RKO (cell line): ENCODE data around the gene EFHC1.
"Not testable (repeated sequence)": the region's sequence is repeated elsewhere in the genome, so short reads cannot be mapped to it uniquely, and the experiment has no call there.

ENCODE experiments used
- DNase-seq: peaks from one replicate; pipeline ENCODE4 v3.0.0-alpha.2; 2016; ENCODE audit warnings: low spot score

Gene EFHC1

GRCh38 chr6:52438926-52439325 lies 18.8 kb downstream of the EFHC1 start:
- no peak for DNase-seq

- DNase-seq = no peak
Measured at GRCh38 chr6:52454556-52454955, 34.4 kb downstream of the EFHC1 start.

GRCh38 chr6:52457096-52457495 lies 37.0 kb downstream of the EFHC1 start:
- DNase-seq = no peak

GRCh38 chr6:52461194-52461593 lies 41.1 kb downstream of the EFHC1 start:
- DNase-seq = not testable (repeated sequence)

- DNase-seq = no peak
Measured at GRCh38 chr6:52474173-52474572, 54.0 kb downstream of the EFHC1 start.

GRCh38 chr6:52475307-52475706 lies 55.2 kb downstream of the EFHC1 start:
- DNase-seq = no peak

- no peak for DNase-seq
Measured at GRCh38 chr6:52482903-52483670, 62.9 kb downstream of the EFHC1 start.

- no peak for DNase-seq
Measured at GRCh38 chr6:52483671-52484003, 63.5 kb downstream of the EFHC1 start.

GRCh38 chr6:52489881-52490280 lies 69.7 kb downstream of the EFHC1 start:
- no peak for DNase-seq

GRCh38 chr6:52491203-52492069 lies 71.3 kb downstream of the EFHC1 start:
- no peak for DNase-seq

GRCh38 chr6:52493669-52494068 lies 73.5 kb downstream of the EFHC1 start:
- no peak for DNase-seq

- DNase-seq = no peak
Measured at GRCh38 chr6:52494298-52495072, 74.3 kb downstream of the EFHC1 start.

- DNase-seq = no peak
Measured at GRCh38 chr6:52495922-52496321, 75.8 kb downstream of the EFHC1 start.

GRCh38 chr6:52496631-52497030 lies 76.5 kb downstream of the EFHC1 start:
- no peak for DNase-seq

GRCh38 chr6:52497652-52498408 lies 77.7 kb downstream of the EFHC1 start:
- DNase-seq = no peak

GRCh38 chr6:52498538-52499017 lies 78.4 kb downstream of the EFHC1 start:
- DNase-seq = no peak

GRCh38 chr6:52499026-52499425 lies 78.9 kb downstream of the EFHC1 start:
- no peak for DNase-seq

- no peak for DNase-seq
Measured at GRCh38 chr6:52499681-52500236, 79.6 kb downstream of the EFHC1 start.

GRCh38 chr6:52500238-52501129 lies 80.3 kb downstream of the EFHC1 start:
- DNase-seq = no peak

- no peak for DNase-seq
Measured at GRCh38 chr6:52502306-52503029, 82.3 kb downstream of the EFHC1 start.
